ENCODE data around the gene PDHX.

GRCh38 chr11:34877375-34877975 is 38.9 kb upstream of the PDHX start:
- TF ChIP-seq POLR2A (IDR thresholded peaks at IDR 0.05; ENCODE audit: low read length), result no peak
- TF ChIP-seq GATA1 (IDR thresholded peaks at IDR 0.05; ENCODE audit: low read depth, low read length), result no peak
